ENCODE measurements around the gene TRIM67.

GRCh38 chr1:231187571-231187970 is 25.7 kb downstream of the TRIM67 start:
- TF ChIP-seq CTCF (IDR thresholded peaks at IDR 0.05): no peak
- no peak for TF ChIP-seq POLR2A (IDR thresholded peaks at IDR 0.05)
